SK-N-SH (cell line): ENCODE data around the gene MYO18A. TPM values are rescaled to one million over a fixed set of nuclear protein-coding genes. Genes with fewer than 3 reads are reported as not detected.

Experiments
- CTCF ChIA-PET: fragments of 300-600, 350-600 bp; formaldehyde crosslinking; extraction: SDS; loops from one replicate; lab custom pipeline; 2021; lab: Yijun Ruan, JAX
- POLR2A ChIA-PET: fragments of 350-600 bp; sonication (Branson Sonifier 250); formaldehyde crosslinking; extraction: SDS; loops from one replicate; lab custom pipeline; 2020; ENCODE audit warnings: antibody characterized with exemption, inconsistent platforms; lab: Yijun Ruan, JAX
- DNase-seq: peaks from one replicate; pipeline ENCODE4 v3.0.0; 2012
- H2AFZ ChIP-seq: fragments of 200-600 bp; sonication (generic); 2 replicates; pipeline ENCODE4 v1.8.1; 2016; ENCODE audit warnings: antibody characterized with exemption, mild to moderate bottlenecking, low read depth
- H3F3A ChIP-seq: fragments of 200-600 bp; sonication (generic); replicated peaks from 2 replicates; pipeline ENCODE3; 2016; ENCODE audit warnings: antibody characterized with exemption, mild to moderate bottlenecking; ENCODE audit not compliant: insufficient read depth
- H3K27ac ChIP-seq, 2 experiments: fragments of 200-500 bp in 1 of 2; fragments of 200-600 bp in 1 of 2; sonication (Bioruptor generic) in 1 of 2; sonication (generic), shearing (Covaris generic) in 1 of 2; 2 replicates each; pipeline versions ENCODE4 v1.5.1 to v1.6.1; 2014 to 2016; ENCODE audit warnings: low read depth in 2 of 2, inconsistent platforms in 1 of 2, low read length in 1 of 2, mild to moderate bottlenecking in 1 of 2, mixed read lengths in 1 of 2
- H3K27me3 ChIP-seq: fragments of 200-600 bp; sonication (generic), shearing (Covaris generic); 2 replicates; pipeline ENCODE4 v1.6.1; 2016; ENCODE audit warnings: mixed run types; ENCODE audit not compliant: insufficient read depth
- H3K36me3 ChIP-seq, 2 experiments: fragments of 200-500 bp in 1 of 2; fragments of 200-600 bp in 1 of 2; sonication (Bioruptor generic) in 1 of 2; sonication (generic) in 1 of 2; replicated peaks in 1 of 2; 2 replicates each; pipeline versions ENCODE3 to v1.5.1; 2014 to 2016; ENCODE audit warnings: low read length in 1 of 2, mild to moderate bottlenecking in 1 of 2; ENCODE audit not compliant: insufficient read depth in 2 of 2, control insufficient read depth in 1 of 2
- H3K4me1 ChIP-seq, 2 experiments: fragments of 200-500 bp in 1 of 2; fragments of 200-600 bp in 1 of 2; sonication (Bioruptor generic) in 1 of 2; sonication (generic), shearing (Covaris generic) in 1 of 2; 2 replicates each; pipeline versions ENCODE4 v1.5.1 to v1.6.1; 2014 to 2016; ENCODE audit warnings: low read depth in 1 of 2, low read length in 1 of 2, mixed run types in 1 of 2; ENCODE audit not compliant: insufficient read depth in 2 of 2, control insufficient read depth in 1 of 2
- H3K4me2 ChIP-seq: fragments of 200-600 bp; sonication (generic), shearing (Covaris generic); 2 replicates; pipeline ENCODE4 v1.6.1; 2017; ENCODE audit warnings: mixed run types
- H3K4me3 ChIP-seq, 2 experiments: fragments of 200-500 bp in 1 of 2; fragments of 200-600 bp in 1 of 2; sonication (Bioruptor generic) in 1 of 2; sonication (generic), shearing (Covaris generic) in 1 of 2; 2 replicates each; pipeline versions ENCODE4 v1.5.1 to v1.8.1; 2014 to 2016; ENCODE audit warnings: low read depth in 2 of 2, inconsistent platforms in 1 of 2, low read length in 1 of 2, mild to moderate bottlenecking in 1 of 2, mixed read lengths in 1 of 2, moderate library complexity in 1 of 2
- H3K79me2 ChIP-seq: fragments of 200-600 bp; sonication (generic); 2 replicates; pipeline ENCODE4 v1.8.1; 2017; ENCODE audit warnings: mild to moderate bottlenecking; ENCODE audit not compliant: insufficient read depth
- H3K9ac ChIP-seq: fragments of 200-600 bp; sonication (generic); 2 replicates; pipeline ENCODE4 v1.6.1; 2017; ENCODE audit warnings: mixed run types
- H3K9me2 ChIP-seq: fragments of 200-600 bp; sonication (generic); 2 replicates; pipeline ENCODE4 v1.6.1; 2017; ENCODE audit warnings: mixed run types
- H3K9me3 ChIP-seq: fragments of 200-600 bp; sonication (generic); 2 replicates; pipeline ENCODE4 v1.6.1; 2017; ENCODE audit warnings: mixed run types, mild to moderate bottlenecking, moderate library complexity
- H4K20me1 ChIP-seq: fragments of 200-600 bp; sonication (generic); 2 replicates; pipeline ENCODE4 v1.6.1; 2017; ENCODE audit warnings: mild to moderate bottlenecking, mixed run types; ENCODE audit not compliant: insufficient read depth
- CHD2 ChIP-seq: fragments of 150-350 bp; IDR thresholded peaks from 2 replicates; pipeline ENCODE4 v1.6.1; 2018; ENCODE audit warnings: low read length; ENCODE audit not compliant: partially characterized antibody
- CTCF ChIP-seq: fragments of 200-600 bp; sonication (generic); IDR thresholded peaks from 2 replicates; pipeline ENCODE4 v1.6.1; 2017; ENCODE audit warnings: antibody characterized with exemption, mild to moderate bottlenecking, moderate library complexity
- ELF1 ChIP-seq: IDR thresholded peaks from 2 replicates; pipeline ENCODE4 v1.4.0; 2012
- EZH2phosphoT487 ChIP-seq: fragments of 200-600 bp; sonication (generic); IDR thresholded peaks from 2 replicates; pipeline ENCODE4 v1.6.1; 2017; ENCODE audit warnings: low read depth, mixed run types, mild to moderate bottlenecking, antibody characterized with exemption, moderate library complexity, borderline replicate concordance
- FOSL2 ChIP-seq: IDR thresholded peaks from 2 replicates; pipeline ENCODE4 v1.4.0; 2012; ENCODE audit warnings: low read depth, mild to moderate bottlenecking, moderate library complexity, borderline replicate concordance
- FOXM1 ChIP-seq: IDR thresholded peaks from 2 replicates; pipeline ENCODE4 v1.4.0; 2012; ENCODE audit warnings: low read depth, mild to moderate bottlenecking
- IRF3 ChIP-seq: fragments of 150-350 bp; IDR thresholded peaks from 2 replicates; pipeline ENCODE4 v1.6.1; 2016; ENCODE audit warnings: mild to moderate bottlenecking, low read depth, low read length
- JUND ChIP-seq: IDR thresholded peaks from 2 replicates; pipeline ENCODE4 v1.4.0; 2012
- MAX ChIP-seq: IDR thresholded peaks from 2 replicates; pipeline ENCODE4 v1.4.0; 2012; ENCODE audit warnings: low read depth
- MXI1 ChIP-seq: IDR thresholded peaks from 2 replicates; pipeline ENCODE4 v1.6.1; 2012; ENCODE audit warnings: mild to moderate bottlenecking, low read depth, low read length, improper control_type of control experiment
- NRF1 ChIP-seq: IDR thresholded peaks from 2 replicates; pipeline ENCODE4 v1.6.1; 2012; ENCODE audit warnings: low read depth, mild to moderate bottlenecking, low read length
- PBX3 ChIP-seq: IDR thresholded peaks from 2 replicates; pipeline ENCODE4; 2012
- POLR2AphosphoS5 ChIP-seq: IDR thresholded peaks from 2 replicates; pipeline ENCODE4 v1.6.1; 2012; ENCODE audit warnings: low read depth, low read length
- RFX5 ChIP-seq: IDR thresholded peaks from 2 replicates; pipeline ENCODE4 v1.6.1; 2012; ENCODE audit warnings: mild to moderate bottlenecking, improper control_type of control experiment, low read length
- RXRA ChIP-seq: IDR thresholded peaks from 2 replicates; pipeline ENCODE4 v1.4.0; 2012; ENCODE audit warnings: low read depth, mild to moderate bottlenecking, borderline replicate concordance
- SIN3A ChIP-seq: IDR thresholded peaks from 2 replicates; pipeline ENCODE4 v1.6.1; 2012; ENCODE audit warnings: low read depth, mild to moderate bottlenecking, low read length, moderate library complexity, borderline replicate concordance
- TAF1 ChIP-seq: IDR thresholded peaks from 2 replicates; pipeline ENCODE4 v1.6.1; 2012; ENCODE audit warnings: low read depth, mild to moderate bottlenecking, low read length, moderate library complexity, borderline replicate concordance
- TEAD4 ChIP-seq: IDR thresholded peaks from 2 replicates; pipeline ENCODE4 v1.4.0; 2012; ENCODE audit warnings: mild to moderate bottlenecking, borderline replicate concordance; ENCODE audit not compliant: insufficient read depth
- USF2 ChIP-seq: fragments of 150-350 bp; IDR thresholded peaks from 2 replicates; pipeline ENCODE4 v1.6.1; 2017; ENCODE audit warnings: antibody characterized with exemption, low read length, low read depth, borderline replicate concordance
- YY1 ChIP-seq: IDR thresholded peaks from 2 replicates; pipeline ENCODE4 v1.4.0; 2012; ENCODE audit warnings: low read depth, mild to moderate bottlenecking
- whole genome bisulfite sequencing: methylation state at CpG from one replicate; pipeline ENCODE4 v1.1.6; 2017; ENCODE audit warnings: low lambda C conversion rate; 5-methylcytosine and 5-hydroxymethylcytosine counted together
- polyA plus RNA-seq, 3 experiments: library from polyadenylated mRNA; depleted of rRNA; stranded (reverse); fragments of >200 nt; gene quantifications; 2 replicates each; pipeline ENCODE4 v1.2.3, GENCODE V29; 2012

The MYO18A gene
- polyA plus RNA-seq, 1 of the 3 experiments (the other 2 are of a cell fraction): 6.6 TPM

- ChIA-PET POLR2A (no interaction called here), CTCF (interaction anchor here (0.8 to 13.8 kb wide), 5 partner anchors 64 to 81 kb away, joined by 3 to 180 read pairs (median 12); no protein-coding TSS in a partner anchor)
- 76% methylated on average over 5 of the region's 5 CpGs for WGBS
Observed at GRCh38 chr17:29046473-29046839, 133.7 kb downstream of the MYO18A start.

More at GRCh38 chr17:29046473-29046839, 133.7 kb downstream of the MYO18A start:
- no peak for DNase-seq
- Histone ChIP-seq H3K9me2 (no peaks in the 10 kb centered on the region), H3K9me3 (no peaks in the 10 kb centered on the region), H3K4me2 (no peak overlapping the region), H3K9ac (no peak overlapping the region), H3K27me3 (no peaks in the 10 kb centered on the region), H3K27ac (no peak overlapping the region), H3F3A (peaks cover 9% of the 10 kb centered on the region)
- TF ChIP-seq TAF1: no peak
- no peak for TF ChIP-seq RXRA
- no peak for TF ChIP-seq MXI1
- TF ChIP-seq USF2: no peak
- TF ChIP-seq PBX3: no peak
- no peak for TF ChIP-seq ELF1
- no peak for TF ChIP-seq NRF1
- TF ChIP-seq RFX5: no peak
- TF ChIP-seq POLR2AphosphoS5: no peak
- TF ChIP-seq YY1: no peak
- TF ChIP-seq TEAD4: no peak
- no peak for TF ChIP-seq SIN3A
- TF ChIP-seq MAX: no peak
- no peak for TF ChIP-seq CHD2
- TF ChIP-seq FOXM1: no peak
- no peak for TF ChIP-seq JUND
- TF ChIP-seq FOSL2: no peak
- TF ChIP-seq IRF3: no peak
- TF ChIP-seq EZH2phosphoT487: no peak
- TF ChIP-seq CTCF: no peak
- TF ChIP-seq, all 33 proteins: peak for 0
- Histone ChIP-seq H2AFZ (no peak overlapping the region), H4K20me1 (no peaks in the 10 kb centered on the region), H3K4me1 (peaks cover 41 to 68% of the 10 kb centered on the region in 2 experiments), H3K36me3 (no peaks in the 10 kb centered on the region), H3K4me3 (no peak overlapping the region), H3K79me2 (no peaks in the 10 kb centered on the region)
